Suprapubic skin (tissue), 3 donors: ENCODE data around the gene AUTS2.

Source experiments
- EP300 ChIP-seq: sonication (generic); formaldehyde crosslinking; IDR thresholded peaks from one replicate; pipeline ENCODE4 v1.6.1; 2017; ENCODE audit warnings: antibody characterized with exemption
- POLR2A ChIP-seq, 2 donors: fragments of 450-650 bp; IDR thresholded peaks; one replicate each; pipeline ENCODE4 v1.6.1; 2017; ENCODE audit warnings: antibody characterized with exemption in 2 of 2, mild to moderate bottlenecking in 2 of 2, moderate library complexity in 2 of 2
- TF ChIP-seq, protein P1 (sequence below), 2 donors: fragments of 200-600 bp in 1 of 2; fragments of 450-650 bp in 1 of 2; sonication (generic) in 1 of 2; IDR thresholded peaks; one replicate each; pipeline ENCODE4 v1.5.1; 2016 to 2019; ENCODE audit warnings: antibody characterized with exemption in 2 of 2, mild to moderate bottlenecking in 1 of 2, moderate library complexity in 1 of 2

DNA sequence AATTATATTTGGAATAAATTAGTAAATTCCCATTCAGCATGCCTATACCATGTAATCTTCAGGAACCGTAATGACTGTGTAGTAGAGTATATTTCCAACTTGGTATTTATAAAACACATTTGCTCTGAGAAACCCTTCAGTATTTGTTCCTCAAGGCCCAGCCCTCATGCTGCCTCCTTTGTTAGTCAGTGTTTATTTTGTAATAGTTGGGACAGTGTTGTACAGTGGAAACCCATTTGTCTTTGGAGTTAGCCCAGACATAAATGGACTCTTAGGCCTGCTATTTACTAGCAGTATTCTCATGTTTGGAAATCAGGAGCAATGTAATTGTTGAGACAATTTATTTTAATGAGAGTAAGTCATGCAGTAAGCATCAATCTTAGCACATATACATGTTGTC, 686.9 kb downstream of the AUTS2 start:
- TF ChIP-seq, protein P1, sequence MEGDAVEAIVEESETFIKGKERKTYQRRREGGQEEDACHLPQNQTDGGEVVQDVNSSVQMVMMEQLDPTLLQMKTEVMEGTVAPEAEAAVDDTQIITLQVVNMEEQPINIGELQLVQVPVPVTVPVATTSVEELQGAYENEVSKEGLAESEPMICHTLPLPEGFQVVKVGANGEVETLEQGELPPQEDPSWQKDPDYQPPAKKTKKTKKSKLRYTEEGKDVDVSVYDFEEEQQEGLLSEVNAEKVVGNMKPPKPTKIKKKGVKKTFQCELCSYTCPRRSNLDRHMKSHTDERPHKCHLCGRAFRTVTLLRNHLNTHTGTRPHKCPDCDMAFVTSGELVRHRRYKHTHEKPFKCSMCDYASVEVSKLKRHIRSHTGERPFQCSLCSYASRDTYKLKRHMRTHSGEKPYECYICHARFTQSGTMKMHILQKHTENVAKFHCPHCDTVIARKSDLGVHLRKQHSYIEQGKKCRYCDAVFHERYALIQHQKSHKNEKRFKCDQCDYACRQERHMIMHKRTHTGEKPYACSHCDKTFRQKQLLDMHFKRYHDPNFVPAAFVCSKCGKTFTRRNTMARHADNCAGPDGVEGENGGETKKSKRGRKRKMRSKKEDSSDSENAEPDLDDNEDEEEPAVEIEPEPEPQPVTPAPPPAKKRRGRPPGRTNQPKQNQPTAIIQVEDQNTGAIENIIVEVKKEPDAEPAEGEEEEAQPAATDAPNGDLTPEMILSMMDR (IDR thresholded peaks at IDR 0.05) = no peak
- TF ChIP-seq EP300 (no peak), POLR2A (IDR thresholded peaks at IDR 0.05) (no peak)
